ENCODE measurements around the gene LTBP1. TPM values are rescaled to one million over a fixed set of nuclear protein-coding genes. Genes with fewer than 3 reads are reported as not detected.
"Not testable (repeated sequence)": the region's sequence is repeated elsewhere in the genome, so short reads cannot be mapped to it uniquely, and the experiment has no call there.

The LTBP1 gene
- total RNA-seq, 2 donors from 2014 or later: 25.9 to 99.8 TPM

DNA sequence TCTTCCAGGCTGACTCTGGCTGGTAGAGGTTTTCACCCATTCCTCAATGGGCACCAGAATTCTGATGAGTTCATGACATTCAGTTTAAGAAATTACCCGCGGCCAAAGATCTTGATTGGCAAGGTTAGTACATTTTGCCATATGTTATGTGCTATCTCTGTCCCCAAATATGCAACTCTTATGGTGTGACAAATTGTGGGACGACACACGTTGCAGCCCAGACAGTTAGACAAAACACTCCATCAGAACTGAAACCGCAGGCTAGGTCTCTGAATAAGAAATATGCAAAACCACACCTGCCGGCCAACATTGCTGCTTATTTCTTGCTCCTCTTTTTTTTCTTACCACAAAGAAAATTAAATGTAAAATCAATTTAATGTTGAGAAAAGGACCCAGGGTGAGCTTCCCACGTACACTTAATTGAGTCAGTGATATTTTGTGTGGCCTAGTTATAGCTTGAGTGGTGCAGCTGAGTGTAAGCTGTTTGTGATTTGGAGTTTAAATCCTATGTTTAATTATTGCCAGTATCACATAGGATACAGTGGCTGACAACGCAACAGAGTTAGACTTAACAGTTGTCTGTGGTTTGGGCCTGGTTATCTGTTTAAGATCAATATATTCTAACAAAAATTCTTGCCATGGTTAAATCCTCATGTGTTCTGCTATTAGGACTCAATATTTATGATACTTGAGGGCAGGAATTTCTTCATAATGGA, 35.7 kb upstream of the LTBP1 start:
- no peak for DNase-seq (ENCODE audit: low spot score)
- TF ChIP-seq POLR2A (IDR thresholded peaks at IDR 0.05) (no peak), POLR2AphosphoS5 (IDR thresholded peaks at IDR 0.05) (no peak)
- TF ChIP-seq, protein P1, sequence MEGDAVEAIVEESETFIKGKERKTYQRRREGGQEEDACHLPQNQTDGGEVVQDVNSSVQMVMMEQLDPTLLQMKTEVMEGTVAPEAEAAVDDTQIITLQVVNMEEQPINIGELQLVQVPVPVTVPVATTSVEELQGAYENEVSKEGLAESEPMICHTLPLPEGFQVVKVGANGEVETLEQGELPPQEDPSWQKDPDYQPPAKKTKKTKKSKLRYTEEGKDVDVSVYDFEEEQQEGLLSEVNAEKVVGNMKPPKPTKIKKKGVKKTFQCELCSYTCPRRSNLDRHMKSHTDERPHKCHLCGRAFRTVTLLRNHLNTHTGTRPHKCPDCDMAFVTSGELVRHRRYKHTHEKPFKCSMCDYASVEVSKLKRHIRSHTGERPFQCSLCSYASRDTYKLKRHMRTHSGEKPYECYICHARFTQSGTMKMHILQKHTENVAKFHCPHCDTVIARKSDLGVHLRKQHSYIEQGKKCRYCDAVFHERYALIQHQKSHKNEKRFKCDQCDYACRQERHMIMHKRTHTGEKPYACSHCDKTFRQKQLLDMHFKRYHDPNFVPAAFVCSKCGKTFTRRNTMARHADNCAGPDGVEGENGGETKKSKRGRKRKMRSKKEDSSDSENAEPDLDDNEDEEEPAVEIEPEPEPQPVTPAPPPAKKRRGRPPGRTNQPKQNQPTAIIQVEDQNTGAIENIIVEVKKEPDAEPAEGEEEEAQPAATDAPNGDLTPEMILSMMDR (IDR thresholded peaks at IDR 0.05): no peak
- H3K4me1 ChIP-seq (replicated peaks): no peaks in the 10 kb centered on the region
- intact Hi-C loops (cut with DNase I): no loop called here
- no peaks in the 10 kb centered on the region for H3K9me3 ChIP-seq
- H3K36me3 ChIP-seq: no peaks in the 10 kb centered on the region
- no peaks in the 10 kb centered on the region for H3K27me3 ChIP-seq (replicated peaks; ENCODE audit: insufficient read depth)
- H3K4me3 ChIP-seq: no peak overlapping the region
- 88% methylated on average over 8 of the region's 8 CpGs for WGBS
- H3K27ac ChIP-seq: no peak overlapping the region

DNA sequence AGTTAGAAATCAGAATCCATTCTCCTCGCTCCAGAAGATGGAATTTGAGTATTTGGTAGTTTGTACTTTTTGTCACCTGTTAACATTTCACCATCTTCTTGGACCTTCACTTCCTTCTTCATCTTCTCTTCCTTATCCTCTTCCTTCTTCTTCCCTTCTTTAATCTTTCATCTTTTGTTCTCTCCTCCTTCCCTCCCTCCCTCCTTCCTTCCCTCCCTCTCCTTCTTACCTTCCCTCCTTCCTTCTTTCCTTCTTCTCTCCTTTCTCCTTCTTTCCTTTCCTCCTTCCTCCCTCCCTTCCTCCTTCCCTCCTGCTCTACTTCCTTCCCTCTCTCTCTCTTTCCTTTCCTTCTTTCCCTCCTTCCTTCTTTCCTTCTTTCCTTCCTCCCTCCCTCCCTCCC, 31.1 kb upstream of the LTBP1 start:
- Histone ChIP-seq H3K27me3 (replicated peaks; ENCODE audit: insufficient read depth) (no peaks in the 10 kb centered on the region), H3K9me3 (no peaks in the 10 kb centered on the region), H3K27ac (no peak overlapping the region), H3K36me3 (no peaks in the 10 kb centered on the region), H3K4me1 (replicated peaks) (no peaks in the 10 kb centered on the region), H3K4me3 (no peak overlapping the region)
- intact Hi-C loops (cut with DNase I): no loop called here
- TF ChIP-seq POLR2AphosphoS5 (IDR thresholded peaks at IDR 0.05): no peak
- TF ChIP-seq POLR2A (IDR thresholded peaks at IDR 0.05): no peak
- TF ChIP-seq, protein P1 (IDR thresholded peaks at IDR 0.05): no peak
- no peak for DNase-seq (ENCODE audit: low spot score)
- WGBS: 85% methylated on average over 1 of the region's 1 CpG

DNA sequence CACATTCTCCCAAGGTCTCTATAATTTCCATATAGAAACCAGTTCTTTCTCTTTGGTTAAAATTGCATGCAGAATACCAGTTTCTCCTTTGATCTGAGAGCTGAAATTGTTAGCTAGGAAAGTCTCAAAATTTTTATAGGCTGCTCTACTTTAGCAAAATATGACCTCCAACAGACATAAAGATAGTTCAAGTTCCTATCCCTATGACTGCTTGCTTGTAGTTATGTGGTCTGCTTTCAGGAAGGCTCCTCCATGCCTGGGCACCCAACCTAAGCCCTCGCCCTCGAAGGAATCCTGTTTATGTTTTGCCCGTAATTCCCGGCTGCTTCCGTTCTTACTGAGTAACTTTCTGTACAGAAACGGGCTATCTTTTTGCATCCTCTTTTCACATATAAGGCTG, 28.0 kb upstream of the LTBP1 start:
- WGBS: 61% methylated on average over 6 of the region's 6 CpGs
- intact Hi-C loops (cut with DNase I): no loop called here
- no peaks in the 10 kb centered on the region for H3K9me3 ChIP-seq

DNA sequence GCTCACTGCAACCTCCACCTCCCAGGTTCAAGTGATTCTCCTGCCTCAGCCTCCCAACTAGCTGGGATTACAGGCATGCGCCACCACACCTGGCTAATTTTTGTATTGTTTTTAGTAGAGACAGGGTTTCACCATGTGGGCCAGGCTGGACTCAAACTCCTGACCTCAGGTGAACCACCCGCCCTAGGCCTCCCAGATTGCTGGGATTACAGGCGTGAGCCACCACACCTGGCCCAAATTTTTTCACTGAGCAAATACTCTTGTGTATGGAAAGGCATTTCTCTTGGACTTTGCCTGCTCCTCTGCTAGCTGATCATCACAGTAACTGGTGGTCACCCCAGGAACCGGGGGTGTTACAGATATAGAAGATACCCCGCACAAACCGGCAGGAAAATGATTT, 26.9 kb upstream of the LTBP1 start:
- H3K36me3 ChIP-seq; intact Hi-C loops (cut with DNase I); H3K9me3 ChIP-seq; H3K27ac ChIP-seq; DNase-seq (ENCODE audit: low spot score); H3K27me3 ChIP-seq (replicated peaks; ENCODE audit: insufficient read depth); H3K4me3 ChIP-seq; H3K4me1 ChIP-seq (replicated peaks): not testable (repeated sequence)
- WGBS: 96% methylated on average over 6 of the region's 6 CpGs

More for the DNA sequence above, 28.0 kb upstream of the LTBP1 start:
- H3K27me3 ChIP-seq (replicated peaks; ENCODE audit: insufficient read depth): no peaks in the 10 kb centered on the region
- no peaks in the 10 kb centered on the region for H3K36me3 ChIP-seq
- no peaks in the 10 kb centered on the region for H3K4me1 ChIP-seq (replicated peaks)
- H3K4me3 ChIP-seq: no peak overlapping the region
- DNase-seq (ENCODE audit: low spot score): no peak
- TF ChIP-seq, protein P1 (IDR thresholded peaks at IDR 0.05): no peak
- TF ChIP-seq POLR2A (IDR thresholded peaks at IDR 0.05): no peak
- no peak for TF ChIP-seq POLR2AphosphoS5 (IDR thresholded peaks at IDR 0.05)
- no peak overlapping the region for H3K27ac ChIP-seq

DNA sequence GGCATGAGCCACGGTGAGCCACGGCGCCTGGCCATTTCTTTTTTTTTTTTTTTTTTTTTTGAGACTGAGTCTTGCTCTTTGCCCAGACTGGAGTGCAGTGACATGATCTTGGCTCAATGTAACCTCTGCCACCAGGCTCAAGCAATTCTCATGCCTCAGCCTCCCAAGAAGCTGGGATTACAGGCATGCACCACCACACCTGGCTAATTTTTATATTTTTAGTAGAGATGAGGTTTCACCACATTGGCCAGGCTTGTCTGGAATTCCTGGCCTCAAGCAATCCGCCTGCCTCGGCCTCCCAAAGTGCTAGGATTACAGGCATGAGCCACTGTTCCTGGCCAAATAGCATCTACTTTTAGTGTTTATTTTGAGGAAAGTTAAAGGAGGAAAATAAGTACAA, 25.3 kb upstream of the LTBP1 start:
- H3K4me3 ChIP-seq; H3K4me1 ChIP-seq (replicated peaks); DNase-seq (ENCODE audit: low spot score); H3K27ac ChIP-seq; H3K36me3 ChIP-seq; H3K9me3 ChIP-seq; H3K27me3 ChIP-seq (replicated peaks; ENCODE audit: insufficient read depth); intact Hi-C loops (cut with DNase I): not testable (repeated sequence)
- 92% methylated on average over 5 of the region's 5 CpGs for WGBS

DNA sequence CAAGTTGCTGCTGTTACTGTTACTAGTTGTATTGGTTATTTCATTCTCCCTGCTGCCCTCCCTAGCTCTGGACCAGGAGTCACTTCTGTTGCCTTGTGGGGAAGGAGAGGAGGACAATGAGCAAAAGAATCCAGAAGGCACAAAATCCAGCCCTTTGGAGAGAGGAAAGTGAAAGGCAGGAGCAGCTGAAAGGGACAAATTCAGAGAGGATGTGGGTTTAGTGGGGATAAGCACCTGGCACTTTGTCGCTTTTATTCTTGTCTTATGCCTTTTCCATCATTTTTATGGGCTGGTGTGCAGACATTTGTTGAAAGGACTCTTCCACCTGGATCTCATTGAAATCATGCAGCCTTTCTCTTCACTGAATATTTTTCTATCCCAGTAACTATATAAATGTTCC, 24.3 kb upstream of the LTBP1 start:
- Histone ChIP-seq H3K36me3 (no peaks in the 10 kb centered on the region), H3K27me3 (replicated peaks; ENCODE audit: insufficient read depth) (no peaks in the 10 kb centered on the region), H3K27ac (no peak overlapping the region), H3K4me1 (replicated peaks) (no peaks in the 10 kb centered on the region), H3K9me3 (no peaks in the 10 kb centered on the region), H3K4me3 (no peak overlapping the region)
- no peak for DNase-seq (ENCODE audit: low spot score)
- TF ChIP-seq POLR2A (IDR thresholded peaks at IDR 0.05) (no peak), POLR2AphosphoS5 (IDR thresholded peaks at IDR 0.05) (no peak)
- TF ChIP-seq, protein P1 (IDR thresholded peaks at IDR 0.05): no peak
- 81% methylated on average over 1 of the region's 1 CpG for WGBS
- intact Hi-C loops (cut with DNase I): no loop called here
